ENCODE measurements around the gene CFAP46. TPM values are rescaled to one million over a fixed set of nuclear protein-coding genes. Genes with fewer than 3 reads are reported as not detected.

Gene CFAP46
- total RNA-seq, 1 experiment from 2014 or later = 1.6 TPM

DNA sequence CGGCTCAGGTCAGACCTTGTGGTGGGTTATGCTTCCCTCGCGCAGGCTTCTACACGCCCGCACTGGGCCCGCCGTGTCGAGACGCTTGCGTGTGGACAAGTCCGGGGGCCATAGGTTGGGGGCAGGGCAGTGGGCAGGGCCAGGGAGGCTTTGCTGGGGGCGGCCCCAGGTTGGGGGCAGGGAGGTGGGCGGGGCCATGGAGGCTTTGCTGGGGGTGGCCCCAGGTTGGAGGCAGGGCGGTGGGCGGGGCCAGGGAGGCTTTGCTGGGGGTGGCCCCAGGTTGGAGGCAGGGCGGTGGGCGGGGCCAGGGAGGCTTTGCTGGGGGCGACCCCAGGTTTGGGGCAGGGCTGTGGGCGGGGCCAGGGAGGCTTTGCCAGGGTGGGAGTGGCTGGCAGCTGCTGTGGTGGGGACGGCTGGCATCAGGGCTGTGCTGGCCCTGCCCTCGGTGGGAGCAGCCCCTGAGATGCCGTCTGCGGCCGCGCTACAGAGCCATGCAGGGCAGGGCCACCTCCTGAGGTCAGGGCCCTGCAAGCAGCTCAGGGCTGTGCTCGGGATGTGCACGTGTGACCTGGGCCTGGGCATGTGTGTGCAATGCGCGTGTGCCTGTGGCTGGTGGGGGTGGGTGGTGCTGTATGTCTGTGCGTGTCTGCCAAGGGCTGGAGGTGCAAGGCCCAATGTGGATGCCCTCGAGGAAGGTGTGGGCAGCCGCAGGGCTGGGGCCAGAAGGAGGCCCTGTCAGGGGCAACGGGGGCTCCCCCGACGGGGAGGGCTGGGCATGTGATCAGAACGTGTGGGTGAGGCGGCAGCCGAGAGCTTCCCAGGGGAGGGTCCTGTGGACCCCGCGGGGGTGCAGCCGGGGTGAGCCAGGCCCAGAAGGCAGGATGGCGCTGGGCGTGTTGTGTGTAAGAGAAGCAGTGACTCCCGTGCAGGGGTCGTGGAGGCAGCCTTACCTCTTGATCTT, 84.0 kb downstream of the CFAP46 start:
- no peaks in the 10 kb centered on the region for H3K9me3 ChIP-seq (ENCODE audit: control insufficient read depth, insufficient read depth, low read depth, low read length)
- no peak overlapping the region for H3K27ac ChIP-seq (ENCODE audit: low read length)
- ChIA-PET POLR2A (no interaction called here), CTCF (interaction anchor here (0.7 kb wide), 1 partner anchor 466 kb away, joined by 3 read pairs; no protein-coding TSS in a partner anchor)
- peaks cover 23% of the 10 kb centered on the region for H3K27me3 ChIP-seq (ENCODE audit: control insufficient read depth, insufficient read depth, low read length)
- TF ChIP-seq TCF7L2 (IDR thresholded peaks at IDR 0.05; ENCODE audit: low read depth, low read length) (no peak), SIN3A (IDR thresholded peaks at IDR 0.05; ENCODE audit: borderline replicate concordance, insufficient read depth, low read depth, low read length) (no peak), POLR2AphosphoS5 (IDR thresholded peaks at IDR 0.05; ENCODE audit: low read depth, low read length) (no peak)
- TF ChIP-seq, protein P1, sequence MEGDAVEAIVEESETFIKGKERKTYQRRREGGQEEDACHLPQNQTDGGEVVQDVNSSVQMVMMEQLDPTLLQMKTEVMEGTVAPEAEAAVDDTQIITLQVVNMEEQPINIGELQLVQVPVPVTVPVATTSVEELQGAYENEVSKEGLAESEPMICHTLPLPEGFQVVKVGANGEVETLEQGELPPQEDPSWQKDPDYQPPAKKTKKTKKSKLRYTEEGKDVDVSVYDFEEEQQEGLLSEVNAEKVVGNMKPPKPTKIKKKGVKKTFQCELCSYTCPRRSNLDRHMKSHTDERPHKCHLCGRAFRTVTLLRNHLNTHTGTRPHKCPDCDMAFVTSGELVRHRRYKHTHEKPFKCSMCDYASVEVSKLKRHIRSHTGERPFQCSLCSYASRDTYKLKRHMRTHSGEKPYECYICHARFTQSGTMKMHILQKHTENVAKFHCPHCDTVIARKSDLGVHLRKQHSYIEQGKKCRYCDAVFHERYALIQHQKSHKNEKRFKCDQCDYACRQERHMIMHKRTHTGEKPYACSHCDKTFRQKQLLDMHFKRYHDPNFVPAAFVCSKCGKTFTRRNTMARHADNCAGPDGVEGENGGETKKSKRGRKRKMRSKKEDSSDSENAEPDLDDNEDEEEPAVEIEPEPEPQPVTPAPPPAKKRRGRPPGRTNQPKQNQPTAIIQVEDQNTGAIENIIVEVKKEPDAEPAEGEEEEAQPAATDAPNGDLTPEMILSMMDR (IDR thresholded peaks at IDR 0.05) = no peak
- TF ChIP-seq, protein P2, sequence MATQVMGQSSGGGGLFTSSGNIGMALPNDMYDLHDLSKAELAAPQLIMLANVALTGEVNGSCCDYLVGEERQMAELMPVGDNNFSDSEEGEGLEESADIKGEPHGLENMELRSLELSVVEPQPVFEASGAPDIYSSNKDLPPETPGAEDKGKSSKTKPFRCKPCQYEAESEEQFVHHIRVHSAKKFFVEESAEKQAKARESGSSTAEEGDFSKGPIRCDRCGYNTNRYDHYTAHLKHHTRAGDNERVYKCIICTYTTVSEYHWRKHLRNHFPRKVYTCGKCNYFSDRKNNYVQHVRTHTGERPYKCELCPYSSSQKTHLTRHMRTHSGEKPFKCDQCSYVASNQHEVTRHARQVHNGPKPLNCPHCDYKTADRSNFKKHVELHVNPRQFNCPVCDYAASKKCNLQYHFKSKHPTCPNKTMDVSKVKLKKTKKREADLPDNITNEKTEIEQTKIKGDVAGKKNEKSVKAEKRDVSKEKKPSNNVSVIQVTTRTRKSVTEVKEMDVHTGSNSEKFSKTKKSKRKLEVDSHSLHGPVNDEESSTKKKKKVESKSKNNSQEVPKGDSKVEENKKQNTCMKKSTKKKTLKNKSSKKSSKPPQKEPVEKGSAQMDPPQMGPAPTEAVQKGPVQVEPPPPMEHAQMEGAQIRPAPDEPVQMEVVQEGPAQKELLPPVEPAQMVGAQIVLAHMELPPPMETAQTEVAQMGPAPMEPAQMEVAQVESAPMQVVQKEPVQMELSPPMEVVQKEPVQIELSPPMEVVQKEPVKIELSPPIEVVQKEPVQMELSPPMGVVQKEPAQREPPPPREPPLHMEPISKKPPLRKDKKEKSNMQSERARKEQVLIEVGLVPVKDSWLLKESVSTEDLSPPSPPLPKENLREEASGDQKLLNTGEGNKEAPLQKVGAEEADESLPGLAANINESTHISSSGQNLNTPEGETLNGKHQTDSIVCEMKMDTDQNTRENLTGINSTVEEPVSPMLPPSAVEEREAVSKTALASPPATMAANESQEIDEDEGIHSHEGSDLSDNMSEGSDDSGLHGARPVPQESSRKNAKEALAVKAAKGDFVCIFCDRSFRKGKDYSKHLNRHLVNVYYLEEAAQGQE (IDR thresholded peaks at IDR 0.05; ENCODE audit: insufficient read depth in 1 of 2, low read depth in 2 of 2, low read length in 1 of 2) = no peak
- BruUV-seq (replicated peaks) = no TSS peak
- in situ Hi-C loops (cut with HindIII; ENCODE audit: low pct_unique_long_range_greater_than_20kb, low sequenced_read_pairs) (no loop called here), intact Hi-C loops (cut with micrococcal nuclease; ENCODE audit: unreplicated experiment) (no loop called here)
- H3K4me3 ChIP-seq (ENCODE audit: low read depth in 2 of 2, low read length in 2 of 2) = no peak overlapping the region
- no peak for DNase-seq (ENCODE audit: low read depth, low spot score)
- no peaks in the 10 kb centered on the region for H3K36me3 ChIP-seq (ENCODE audit: control insufficient read depth, insufficient read depth, low read length)
- ATAC-seq = no peak
- no peaks in the 10 kb centered on the region; the same call in 1 of the 2 replicates for H3K4me1 ChIP-seq (ENCODE audit: control insufficient read depth, insufficient read depth, low read length)

DNA sequence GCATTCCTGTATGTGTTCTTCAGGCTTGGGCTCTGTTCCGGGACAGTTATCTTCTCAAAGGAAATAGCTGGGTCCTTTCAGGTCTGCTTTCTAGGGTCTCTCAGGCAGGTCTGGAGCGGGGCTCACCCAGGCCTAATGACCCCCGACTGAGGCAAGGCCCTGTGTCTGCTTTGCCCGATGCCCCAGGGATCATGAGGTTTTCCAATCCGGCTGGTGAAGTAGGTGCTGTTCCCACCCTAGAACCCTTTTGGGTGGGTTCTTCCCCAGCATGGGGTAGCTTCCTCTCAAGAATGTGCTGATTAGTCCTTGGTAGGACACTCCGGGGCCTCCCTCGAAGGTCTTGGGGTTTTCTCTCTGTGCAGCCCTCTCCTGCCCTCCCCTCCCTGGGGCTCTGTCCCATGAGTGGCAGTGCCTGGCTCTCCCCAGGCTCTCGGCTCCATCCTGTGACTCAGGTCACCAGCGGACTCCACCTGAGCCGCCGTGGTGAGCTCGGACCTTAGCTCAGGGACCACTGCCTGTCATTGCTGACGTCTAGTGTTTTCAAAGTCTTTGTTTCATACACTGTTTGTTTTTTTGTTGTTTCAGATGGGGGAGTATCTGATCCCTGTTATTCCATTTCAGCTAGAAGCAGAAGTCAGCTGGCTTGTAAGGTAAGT, 85.4 kb downstream of the CFAP46 start:
- intact Hi-C loops (cut with micrococcal nuclease; ENCODE audit: unreplicated experiment) = no loop called here
- ATAC-seq = no peak
- no peak for DNase-seq (ENCODE audit: low read depth, low spot score)
- peaks cover 29% of the 10 kb centered on the region for H3K27me3 ChIP-seq (ENCODE audit: control insufficient read depth, insufficient read depth, low read length)
- H3K36me3 ChIP-seq (ENCODE audit: control insufficient read depth, insufficient read depth, low read length) = no peaks in the 10 kb centered on the region
- no peaks in the 10 kb centered on the region for H3K9me3 ChIP-seq (ENCODE audit: control insufficient read depth, insufficient read depth, low read depth, low read length)
- no peak overlapping the region for H3K4me3 ChIP-seq (ENCODE audit: low read depth in 2 of 2, low read length in 2 of 2)
- no TSS peak for BruUV-seq (replicated peaks)
- TF ChIP-seq, protein P1 (IDR thresholded peaks at IDR 0.05) = no peak
- TF ChIP-seq, protein P2 (IDR thresholded peaks at IDR 0.05; ENCODE audit: insufficient read depth in 1 of 2, low read depth in 2 of 2, low read length in 1 of 2) = no peak
- TF ChIP-seq SIN3A (IDR thresholded peaks at IDR 0.05; ENCODE audit: borderline replicate concordance, insufficient read depth, low read depth, low read length) (no peak), TCF7L2 (IDR thresholded peaks at IDR 0.05; ENCODE audit: low read depth, low read length) (no peak), POLR2AphosphoS5 (IDR thresholded peaks at IDR 0.05; ENCODE audit: low read depth, low read length) (no peak)
- no peak overlapping the region for H3K27ac ChIP-seq (ENCODE audit: low read length)
- ChIA-PET POLR2A (no interaction called here), CTCF (no interaction called here)
- in situ Hi-C loops (cut with HindIII; ENCODE audit: low pct_unique_long_range_greater_than_20kb, low sequenced_read_pairs) = no loop called here
- H3K4me1 ChIP-seq (ENCODE audit: control insufficient read depth, insufficient read depth, low read length) = no peaks in the 10 kb centered on the region

Measured in Panc1 (cell line).